Trophoblast cell (in vitro differentiated cells and primary cell): ENCODE measurements around the gene GUCY2D.

Experiments used
- DNase-seq, 2 donors: peaks; one replicate each; pipeline ENCODE4 v3.0.0-alpha.2; 2016
- H2AFZ ChIP-seq: 2 replicates; pipeline ENCODE4 v1.6.1; 2013; ENCODE audit warnings: low read length, moderate library complexity, mild to moderate bottlenecking; ENCODE audit not compliant: insufficient read depth, poor library complexity
- H2AK5ac ChIP-seq: 2 replicates; pipeline ENCODE4 v1.6.1; 2013; ENCODE audit warnings: mild to moderate bottlenecking, low read length
- H2BK120ac ChIP-seq: 2 replicates; pipeline ENCODE4 v1.6.1; 2013; ENCODE audit warnings: low read length, mild to moderate bottlenecking, moderate library complexity; ENCODE audit not compliant: insufficient read depth, poor library complexity
- H2BK12ac ChIP-seq: 2 replicates; pipeline ENCODE4 v1.6.1; 2013; ENCODE audit warnings: mild to moderate bottlenecking, low read length, moderate library complexity
- H2BK5ac ChIP-seq: 2 replicates; pipeline ENCODE4 v1.6.1; 2013; ENCODE audit warnings: low read length, low read depth, moderate library complexity, mild to moderate bottlenecking; ENCODE audit not compliant: poor library complexity
- H3K14ac ChIP-seq: 2 replicates; pipeline ENCODE4 v1.6.1; 2013; ENCODE audit warnings: mild to moderate bottlenecking, low read length
- H3K18ac ChIP-seq: 2 replicates; pipeline ENCODE4 v1.6.1; 2013; ENCODE audit warnings: mild to moderate bottlenecking, low read length
- H3K23ac ChIP-seq: 2 replicates; pipeline ENCODE4 v1.6.1; 2013; ENCODE audit warnings: low read length
- H3K27ac ChIP-seq: 2 replicates; pipeline ENCODE4 v1.5.1; 2013; ENCODE audit warnings: low read depth, mild to moderate bottlenecking, inconsistent platforms, low read length, moderate library complexity
- H3K27me3 ChIP-seq: 2 replicates; pipeline ENCODE4 v1.6.1; 2013; ENCODE audit warnings: inconsistent platforms, mild to moderate bottlenecking, low read length, moderate library complexity; ENCODE audit not compliant: insufficient read depth
- H3K36me3 ChIP-seq, 2 experiments: 1 replicate in 1 of 2; 2 replicates in 1 of 2; pipeline ENCODE4 v1.6.1; 2013; ENCODE audit warnings: low read length in 2 of 2, mild to moderate bottlenecking in 2 of 2, moderate library complexity in 1 of 2; ENCODE audit not compliant: insufficient read depth in 2 of 2, control insufficient read depth in 1 of 2
- H3K4ac ChIP-seq: 2 replicates; pipeline ENCODE4 v1.6.1; 2013; ENCODE audit warnings: low read depth, mild to moderate bottlenecking, low read length, moderate library complexity
- H3K4me1 ChIP-seq, 2 experiments: 1 replicate in 1 of 2; 2 replicates in 1 of 2; pipeline ENCODE4 v1.6.1; 2013; ENCODE audit warnings: low read length in 2 of 2, mild to moderate bottlenecking in 2 of 2, moderate library complexity in 1 of 2; ENCODE audit not compliant: insufficient read depth in 2 of 2, control insufficient read depth in 1 of 2
- H3K4me2 ChIP-seq: 2 replicates; pipeline ENCODE4 v1.6.1; 2013; ENCODE audit warnings: inconsistent platforms, mild to moderate bottlenecking, low read length, moderate library complexity
- H3K4me3 ChIP-seq: 2 replicates; pipeline ENCODE4 v1.5.1; 2013; ENCODE audit warnings: mild to moderate bottlenecking, low read depth, low read length, inconsistent platforms
- H3K79me1 ChIP-seq: one replicate; pipeline ENCODE4 v1.6.1; 2013; ENCODE audit warnings: low read length
- H3K79me2 ChIP-seq: 2 replicates; pipeline ENCODE4 v1.6.1; 2013; ENCODE audit warnings: low read length, mild to moderate bottlenecking; ENCODE audit not compliant: control insufficient read depth, insufficient read depth, poor library complexity
- H3K9ac ChIP-seq: 2 replicates; pipeline ENCODE4 v1.6.1; 2013; ENCODE audit warnings: mild to moderate bottlenecking, low read length
- H3K9me3 ChIP-seq: 2 replicates; pipeline ENCODE4 v1.6.1; 2013; ENCODE audit warnings: low read depth, mild to moderate bottlenecking, control low read depth, inconsistent platforms, low read length; ENCODE audit not compliant: insufficient read depth
- H4K12ac ChIP-seq: 2 replicates; pipeline ENCODE4 v1.6.1; 2013; ENCODE audit warnings: low read depth, mild to moderate bottlenecking, low read length, moderate library complexity
- H4K8ac ChIP-seq: 2 replicates; pipeline ENCODE4 v1.6.1; 2013; ENCODE audit warnings: low read depth, mild to moderate bottlenecking, low read length, moderate library complexity
- H4K91ac ChIP-seq: one replicate; pipeline ENCODE4 v1.6.1; 2013; ENCODE audit warnings: low read depth, mild to moderate bottlenecking, low read length, moderate library complexity
- WGBS: extraction: QIAGEN DNeasy Blood & Tissue Kit; methylation state at CpG from one replicate; pipeline ENCODE4 v1.1.7; 2013; ENCODE audit warnings: missing lambda C conversion rate; ENCODE audit not compliant: insufficient read length, insufficient coverage; ENCODE audit errors: extremely low coverage; 5-methylcytosine and 5-hydroxymethylcytosine counted together

Gene GUCY2D

GRCh38 chr17:8051831-8052230 is 49.4 kb downstream of the GUCY2D start:
- no peaks in the 10 kb centered on the region for H3K79me2 ChIP-seq
- H3K18ac ChIP-seq: no peak overlapping the region
- no peak overlapping the region for H2BK12ac ChIP-seq
- H4K12ac ChIP-seq: no peak overlapping the region
- H3K27me3 ChIP-seq: no peaks in the 10 kb centered on the region
- peaks cover 3% of the 10 kb centered on the region for H3K79me1 ChIP-seq
- no peak overlapping the region for H2BK120ac ChIP-seq
- no peak overlapping the region for H3K23ac ChIP-seq
- no peak overlapping the region for H3K4me2 ChIP-seq
- peaks cover 0 to 3% of the 10 kb centered on the region in 2 experiments for H3K4me1 ChIP-seq
- no peak overlapping the region for H2BK5ac ChIP-seq
- no peak overlapping the region for H4K8ac ChIP-seq
- no peak overlapping the region for H2AFZ ChIP-seq
- H3K4me3 ChIP-seq: no peak overlapping the region
- H4K91ac ChIP-seq: no peak overlapping the region
- H2AK5ac ChIP-seq: no peak overlapping the region
- no peak for DNase-seq
- no CpG with 5 or more reads among the region's 7 CpGs for WGBS
- no peaks in the 10 kb centered on the region for H3K36me3 ChIP-seq
- H3K9ac ChIP-seq: no peak overlapping the region
- no peak overlapping the region for H3K4ac ChIP-seq
- no peaks in the 10 kb centered on the region for H3K9me3 ChIP-seq
- no peak overlapping the region for H3K14ac ChIP-seq
- H3K27ac ChIP-seq: no peak overlapping the region

- Histone ChIP-seq H2BK120ac (no peak overlapping the region), H3K4me1 (peaks cover 0 to 3% of the 10 kb centered on the region in 2 experiments)
Observed at GRCh38 chr17:8052256-8053252, 50.1 kb downstream of the GUCY2D start.

GRCh38 chr17:8053600-8053999 is 51.2 kb downstream of the GUCY2D start:
- Histone ChIP-seq H3K27me3 (no peaks in the 10 kb centered on the region), H3K79me1 (peaks cover 3% of the 10 kb centered on the region), H3K4me3 (no peak overlapping the region), H3K9ac (no peak overlapping the region), H3K4ac (no peak overlapping the region), H3K79me2 (no peaks in the 10 kb centered on the region), H2AFZ (no peak overlapping the region), H3K4me2 (no peak overlapping the region), H3K36me3 (no peaks in the 10 kb centered on the region), H3K23ac (no peak overlapping the region), H3K27ac (no peak overlapping the region), H2BK5ac (no peak overlapping the region), H4K8ac (no peak overlapping the region), H2BK120ac (no peak overlapping the region), H3K18ac (no peak overlapping the region), H2AK5ac (no peak overlapping the region), H2BK12ac (no peak overlapping the region), H3K9me3 (no peaks in the 10 kb centered on the region), H4K91ac (no peak overlapping the region), H3K14ac (no peak overlapping the region), H4K12ac (no peak overlapping the region), H3K4me1 (peaks cover 0 to 3% of the 10 kb centered on the region in 2 experiments)
- peak; percentile 69 to 85 for DNase-seq
- no CpG with 5 or more reads among the region's 7 CpGs for WGBS

More at GRCh38 chr17:8052256-8053252, 50.1 kb downstream of the GUCY2D start:
- Histone ChIP-seq H4K12ac (no peak overlapping the region), H2AFZ (no peak overlapping the region), H3K4me3 (no peak overlapping the region), H3K4ac (no peak overlapping the region), H3K9ac (no peak overlapping the region), H2BK5ac (no peak overlapping the region), H3K27ac (no peak overlapping the region), H3K4me2 (no peak overlapping the region), H3K79me2 (no peaks in the 10 kb centered on the region), H3K14ac (no peak overlapping the region), H3K79me1 (peaks cover 3% of the 10 kb centered on the region), H2BK12ac (no peak overlapping the region), H3K23ac (no peak overlapping the region), H2AK5ac (no peak overlapping the region), H3K27me3 (no peaks in the 10 kb centered on the region), H3K18ac (no peak overlapping the region), H3K9me3 (no peaks in the 10 kb centered on the region), H4K91ac (peak overlapping the region; percentile 21), H3K36me3 (no peaks in the 10 kb centered on the region), H4K8ac (no peak overlapping the region)
- 100% methylated on average over 2 of the region's 6 CpGs for WGBS
- DNase-seq: no peak

- H4K12ac ChIP-seq: no peak overlapping the region
- no peak overlapping the region for H3K4ac ChIP-seq
- no peaks in the 10 kb centered on the region for H3K27me3 ChIP-seq
- no peak overlapping the region for H2AFZ ChIP-seq
- H3K14ac ChIP-seq: peak overlapping the region; percentile 24
- H3K27ac ChIP-seq: no peak overlapping the region
- H3K4me1 ChIP-seq: peaks cover 0 to 3% of the 10 kb centered on the region in 2 experiments
- no peak overlapping the region for H3K9ac ChIP-seq
- H3K4me3 ChIP-seq: no peak overlapping the region
- H3K18ac ChIP-seq: no peak overlapping the region
- no peak overlapping the region for H3K23ac ChIP-seq
- no peak overlapping the region for H2BK12ac ChIP-seq
- H3K79me1 ChIP-seq: peaks cover 3% of the 10 kb centered on the region
- no peaks in the 10 kb centered on the region for H3K79me2 ChIP-seq
- peak overlapping the region; percentile 41 for H2AK5ac ChIP-seq
- DNase-seq: no peak
- no CpG with 5 or more reads among the region's 3 CpGs for WGBS
- peak overlapping the region; percentile 68 for H2BK120ac ChIP-seq
- H4K8ac ChIP-seq: peak overlapping the region; percentile 23
- H4K91ac ChIP-seq: peak overlapping the region; percentile 63
- no peaks in the 10 kb centered on the region for H3K9me3 ChIP-seq
- H3K36me3 ChIP-seq: no peaks in the 10 kb centered on the region
- H2BK5ac ChIP-seq: peak overlapping the region; percentile 51
- H3K4me2 ChIP-seq: no peak overlapping the region
Observed at GRCh38 chr17:8055851-8056231, 53.4 kb downstream of the GUCY2D start.
